NCI-H1930 (cell line): ENCODE results near the gene NOTCH2.
A peak's percentile ranks its signal among the peaks of the same experiment; 100 is the strongest.

Experiments
- DNase-seq, 2 experiments: peaks; one replicate each; lab custom pipeline; 2025; lab: John Stamatoyannopoulos, UW

Gene NOTCH2

DNA sequence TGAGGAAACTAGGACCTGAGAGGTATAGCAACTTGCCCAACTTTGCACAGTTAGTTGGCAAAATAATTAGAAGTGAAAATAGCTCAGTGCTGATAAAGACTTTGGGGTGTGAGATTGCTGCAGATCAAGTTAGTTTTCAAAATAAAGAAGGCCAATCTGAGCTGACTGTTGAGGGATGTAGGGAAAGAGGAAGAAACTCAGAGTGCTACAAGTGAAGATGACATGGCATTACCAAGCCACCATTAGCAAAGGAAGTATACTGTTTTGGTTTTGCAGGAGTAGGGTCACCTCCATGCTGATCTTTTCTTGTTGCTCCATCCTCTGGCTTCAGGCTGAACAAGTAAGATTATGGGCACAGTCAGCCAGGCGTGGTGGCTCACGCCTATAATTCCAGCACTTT is 94.5 kb downstream of the NOTCH2 start:
- no peak for DNase-seq

DNA sequence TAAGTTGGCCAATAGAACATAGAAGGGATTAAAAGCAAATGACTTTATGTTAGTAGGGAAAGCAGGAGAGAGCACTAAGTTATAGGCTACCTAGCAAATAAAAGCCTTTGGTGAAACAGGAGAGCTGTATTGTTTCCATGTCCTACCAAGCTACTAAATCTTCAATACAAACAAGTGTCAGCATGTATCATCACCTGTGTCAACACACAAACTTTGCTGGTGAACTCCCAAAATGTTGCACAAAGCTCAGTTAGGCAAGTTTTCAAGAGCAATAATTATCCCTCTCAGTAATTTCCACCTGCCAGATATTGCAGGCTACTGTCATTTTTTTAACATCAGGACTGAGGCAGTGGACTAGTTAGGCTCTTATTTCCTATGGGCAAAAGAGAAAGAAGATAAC is 95.4 kb downstream of the NOTCH2 start:
- DNase-seq = no peak

GRCh38 chr1:119971710-119972570 is 97.5 kb downstream of the NOTCH2 start:
- DNase-seq = no peak

DNA sequence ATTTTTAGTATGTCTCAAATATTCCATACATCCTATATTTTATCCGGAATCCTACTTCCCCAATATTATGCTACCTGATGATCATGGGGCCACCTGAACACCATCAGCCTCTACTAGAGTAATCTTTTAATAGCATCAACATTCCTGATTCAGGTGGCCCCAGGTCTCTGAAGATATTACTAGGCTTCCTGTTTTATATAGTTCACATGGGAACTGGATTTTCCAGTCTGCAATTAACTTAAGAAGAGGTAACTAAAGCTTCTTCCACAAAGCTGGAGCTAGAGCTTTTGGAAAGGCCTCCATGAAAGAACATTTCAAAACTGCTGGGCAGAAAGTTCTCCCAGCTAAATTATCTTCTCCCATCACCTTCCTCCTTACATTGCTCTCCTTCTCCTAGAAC is 100.9 kb downstream of the NOTCH2 start:
- DNase-seq = no peak

DNA sequence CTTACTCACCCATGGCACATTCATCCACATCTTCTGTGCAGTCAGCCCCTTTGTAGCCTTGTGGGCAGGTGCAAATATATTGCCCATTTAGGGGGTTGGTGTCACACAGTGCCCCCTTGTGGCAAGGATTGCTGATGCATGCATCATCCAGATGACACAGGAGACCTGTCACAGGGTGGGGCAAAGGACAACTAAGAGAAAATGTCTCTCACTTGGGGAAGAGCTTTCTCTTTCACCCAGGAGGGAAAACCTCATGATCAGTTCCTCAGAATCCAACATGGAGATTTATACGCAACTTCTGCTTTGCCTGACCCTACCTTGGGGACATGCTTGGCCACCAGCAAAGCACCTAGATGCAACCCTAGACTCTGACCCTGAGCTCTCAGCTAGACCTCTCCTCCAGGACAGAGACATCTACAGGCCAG is 101.4 kb downstream of the NOTCH2 start:
- DNase-seq = peak in 1 of 2 experiments; percentile 2

DNA sequence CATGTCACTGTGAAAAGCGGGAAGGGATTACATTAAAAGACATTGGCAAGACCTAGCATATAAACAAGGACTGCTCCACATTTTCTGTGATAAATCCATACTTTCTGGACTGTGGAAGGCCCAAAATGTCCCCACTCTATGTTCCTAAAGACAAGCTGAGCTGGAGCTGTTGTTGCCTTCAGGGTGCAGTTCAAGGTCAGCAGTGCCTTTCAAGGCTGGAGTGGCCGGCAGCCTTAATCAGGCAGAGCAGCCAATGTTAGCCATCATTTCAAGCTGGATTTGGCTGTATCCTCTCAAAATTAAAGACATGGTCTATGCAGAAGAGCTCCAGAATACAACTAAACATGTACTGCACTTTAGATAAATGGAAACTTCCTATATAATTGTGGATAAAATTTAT is 102.8 kb downstream of the NOTCH2 start:
- DNase-seq = no peak

DNA sequence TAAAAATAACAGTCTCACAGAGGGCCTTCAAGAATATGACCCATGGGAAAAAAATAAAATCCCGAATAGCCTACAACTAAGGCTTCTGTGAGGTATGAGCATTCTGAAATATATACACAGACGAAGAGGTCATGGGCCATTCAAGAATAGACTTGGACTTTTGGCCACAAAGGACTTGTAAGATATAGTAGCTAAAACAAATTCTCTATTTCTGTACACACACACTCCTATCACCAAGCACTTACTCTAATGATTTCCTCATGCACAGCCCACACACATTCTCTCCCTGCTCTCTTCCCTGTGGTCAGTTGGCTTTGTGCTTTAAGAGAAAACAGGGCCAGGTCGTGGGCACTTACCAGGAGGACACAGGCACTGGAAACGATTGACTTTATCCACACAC is 103.4 kb downstream of the NOTCH2 start:
- no peak for DNase-seq

- DNase-seq = no peak
These were observed 104.6 kb downstream of the NOTCH2 start for GRCh38 chr1:119964673-119965363.

- no peak for DNase-seq
These were observed 107.0 kb downstream of the NOTCH2 start for GRCh38 chr1:119962296-119962968.

GRCh38 chr1:119960501-119960900 is 109.0 kb downstream of the NOTCH2 start:
- DNase-seq = no peak

DNA sequence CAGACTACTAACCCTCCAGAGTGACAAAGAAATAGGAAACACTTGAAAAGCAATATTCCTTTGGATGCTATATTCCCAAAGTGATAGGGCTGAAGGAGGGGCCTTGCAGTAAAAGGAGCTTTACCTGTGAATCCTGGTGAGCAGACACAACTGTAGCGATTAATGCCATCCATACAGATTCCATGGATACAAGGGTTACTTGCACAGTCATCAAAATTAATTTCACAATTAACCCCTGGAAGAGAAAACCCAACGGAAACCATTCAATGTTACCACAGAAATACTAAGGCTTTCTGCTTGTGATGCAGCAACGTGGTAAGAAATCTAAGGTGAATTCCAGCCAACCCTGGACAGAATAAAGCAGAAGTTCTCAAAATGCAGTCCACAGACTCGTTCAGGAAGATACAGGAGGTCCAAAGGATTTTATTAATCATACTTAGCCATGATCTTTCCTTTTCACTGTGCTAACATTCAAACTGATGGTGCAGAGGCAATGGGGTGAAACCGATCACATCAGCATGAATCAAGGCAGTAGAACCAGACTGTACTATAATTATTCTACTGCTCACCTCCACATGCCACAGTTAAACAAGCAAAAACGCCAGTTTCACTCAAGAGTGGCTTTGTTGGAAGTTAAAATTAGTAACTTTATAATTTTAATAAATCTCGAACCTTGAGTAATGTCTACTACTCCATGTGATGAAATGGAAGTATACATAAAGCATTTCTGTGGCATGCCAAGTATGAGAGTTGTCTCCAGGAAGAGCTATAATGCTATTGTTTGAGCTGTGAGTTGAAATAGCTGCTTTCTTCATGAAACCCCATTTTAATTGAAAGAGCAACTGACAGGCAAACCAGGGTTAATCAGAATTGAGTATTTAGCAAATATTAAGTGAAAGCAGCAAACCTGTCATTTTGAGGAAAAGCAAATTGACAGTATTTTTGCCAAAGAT is 109.9 kb downstream of the NOTCH2 start:
- no peak for DNase-seq

DNA sequence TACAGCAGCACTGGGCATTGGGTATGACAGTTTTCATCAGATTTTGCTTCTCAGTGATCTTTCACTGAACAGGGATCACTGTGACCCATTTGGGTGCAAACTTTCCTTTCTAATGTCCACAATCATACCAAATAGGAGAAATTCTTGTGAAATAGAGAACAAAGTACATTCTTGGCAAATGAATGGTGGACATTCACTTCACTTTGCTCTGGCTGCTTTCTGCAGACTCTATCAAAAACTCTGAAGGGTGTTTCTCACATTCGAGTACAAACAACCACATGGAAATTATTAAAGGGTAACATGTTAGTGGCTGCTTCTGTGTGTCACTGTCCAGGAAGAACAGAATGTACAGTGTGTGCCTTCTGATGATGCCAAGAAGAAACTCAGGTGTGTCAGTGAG is 111.2 kb downstream of the NOTCH2 start:
- DNase-seq = no peak

- no peak for DNase-seq
These were observed 113.2 kb downstream of the NOTCH2 start for GRCh38 chr1:119956306-119956705.

DNA sequence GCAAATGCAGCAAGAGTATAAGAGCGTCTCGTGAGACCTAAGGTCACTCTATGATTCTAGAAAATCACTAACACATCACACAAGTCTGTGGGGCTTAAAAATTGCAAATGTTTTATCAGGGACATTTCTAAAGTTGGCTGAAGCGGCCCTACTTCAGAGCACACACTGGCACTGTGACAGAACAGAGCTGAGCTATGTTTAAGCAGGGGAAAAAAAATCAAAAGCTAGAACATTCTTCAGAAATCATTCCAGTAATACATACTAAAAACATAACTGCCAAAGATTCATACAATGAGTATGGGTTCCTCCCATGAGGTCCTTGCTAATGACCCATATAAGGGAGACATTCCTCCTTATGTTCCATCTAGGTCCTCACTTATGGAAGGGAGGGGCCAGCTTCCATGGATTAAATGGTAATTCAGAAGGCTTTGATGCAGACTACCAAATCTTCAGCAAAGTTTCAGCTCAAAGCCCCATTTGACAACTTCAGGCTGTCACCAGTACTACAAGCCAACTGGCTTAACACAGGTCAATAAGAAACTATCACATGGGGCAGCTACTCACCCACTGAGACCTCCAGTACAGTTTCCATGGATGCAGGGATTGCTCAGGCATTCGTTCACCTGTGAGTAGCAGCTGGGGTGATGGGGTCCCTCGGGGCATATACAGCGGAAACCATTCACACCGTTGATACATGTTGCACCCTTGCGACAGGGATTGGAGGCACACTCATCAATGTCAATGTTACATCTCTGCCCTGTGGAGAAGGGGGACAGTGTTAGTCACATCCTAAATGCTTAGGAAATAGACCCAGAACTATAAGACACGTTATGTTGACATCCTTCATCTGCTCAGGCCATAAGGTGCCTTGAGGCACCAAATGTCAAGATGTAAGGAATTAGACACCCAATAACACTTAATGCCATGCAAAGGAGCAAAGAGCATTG is 114.7 kb downstream of the NOTCH2 start:
- DNase-seq = no peak

GRCh38 chr1:119953266-119953998 is 116.0 kb downstream of the NOTCH2 start:
- DNase-seq = no peak

GRCh38 chr1:119952496-119952895 is 117.0 kb downstream of the NOTCH2 start:
- no peak for DNase-seq

- DNase-seq = peak; percentile 20 to 51
These were observed 120.9 kb downstream of the NOTCH2 start for GRCh38 chr1:119948342-119949214.

- DNase-seq = no peak
These were observed 122.0 kb downstream of the NOTCH2 start for GRCh38 chr1:119947468-119947867.

DNA sequence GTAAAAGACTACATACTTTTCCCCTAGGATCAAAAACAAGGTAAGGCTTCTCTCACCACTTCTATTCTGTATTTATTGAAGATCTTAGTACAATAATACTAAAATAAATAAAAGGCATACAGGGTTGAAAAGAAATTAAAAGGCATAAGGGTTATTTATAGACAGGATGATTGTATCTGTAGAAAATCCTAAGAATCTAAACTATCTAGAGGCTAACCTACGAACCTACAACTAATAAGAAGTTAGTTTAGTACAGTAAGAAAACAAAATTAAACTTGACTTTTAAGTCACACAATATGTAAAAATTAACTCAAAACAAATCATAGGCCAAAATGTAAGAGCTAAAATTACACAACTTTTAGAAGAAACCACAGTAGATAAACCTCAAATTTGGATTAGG is 122.7 kb downstream of the NOTCH2 start:
- DNase-seq = no peak
